Suprapubic skin (tissue), 4 donors: Measurements from ENCODE around the gene NEK11. TPM values are rescaled to one million over a fixed set of nuclear protein-coding genes. Genes with fewer than 3 reads are reported as not detected.

Experiments used
- DNase-seq, 2 donors: peaks; one replicate each; pipeline ENCODE4 v3.0.0-alpha.2; 2019; ENCODE audit warnings: low spot score in 2 of 2
- H3K27ac ChIP-seq: fragments of 200-600 bp; sonication (generic); one replicate; pipeline ENCODE4 v1.5.1; 2019
- H3K27me3 ChIP-seq: fragments of 200-600 bp; sonication (generic); one replicate; pipeline ENCODE4 v1.5.1; 2019
- H3K36me3 ChIP-seq: fragments of 200-600 bp; sonication (generic); one replicate; pipeline ENCODE4 v1.5.1; 2019
- H3K4me1 ChIP-seq: fragments of 200-600 bp; sonication (generic); one replicate; pipeline ENCODE4 v1.5.1; 2019
- H3K4me3 ChIP-seq: fragments of 200-600 bp; sonication (generic); one replicate; pipeline ENCODE4 v1.5.1; 2019; ENCODE audit warnings: mild to moderate bottlenecking
- H3K9me3 ChIP-seq: fragments of 200-600 bp; sonication (generic); one replicate; pipeline ENCODE4 v1.5.1; 2019
- EP300 ChIP-seq: sonication (generic); formaldehyde crosslinking; IDR thresholded peaks from one replicate; pipeline ENCODE4 v1.6.1; 2017; ENCODE audit warnings: antibody characterized with exemption
- POLR2A ChIP-seq, 2 donors: fragments of 450-650 bp; IDR thresholded peaks; one replicate each; pipeline ENCODE4 v1.6.1; 2017; ENCODE audit warnings: antibody characterized with exemption in 2 of 2, mild to moderate bottlenecking in 2 of 2, moderate library complexity in 2 of 2
- POLR2AphosphoS5 ChIP-seq, 3 donors: sonication (generic); formaldehyde crosslinking; IDR thresholded peaks; one replicate each; pipeline ENCODE4 v1.6.1; 2017; ENCODE audit warnings: antibody characterized with exemption in 3 of 3
- WGBS: methylation state at CpG from one replicate; pipeline ENCODE4 v1.1.5; 2018; 5-methylcytosine and 5-hydroxymethylcytosine counted together
- total RNA-seq, 4 donors: library from RNA; depleted of rRNA; stranded (reverse); fragments of >200 nt; gene quantifications; one replicate each; pipeline ENCODE4 v1.1.0, GENCODE V29; 2016
- TF ChIP-seq, protein P1 (sequence below), 2 donors: fragments of 200-600 bp in 1 of 2; fragments of 450-650 bp in 1 of 2; sonication (generic) in 1 of 2; IDR thresholded peaks; one replicate each; pipeline ENCODE4 v1.5.1; 2016 to 2019; ENCODE audit warnings: antibody characterized with exemption in 2 of 2, mild to moderate bottlenecking in 1 of 2, moderate library complexity in 1 of 2

The NEK11 gene
- total RNA-seq, 4 donors from 2014 or later = 4.2 to 11.0 (median 7.5) TPM

DNA sequence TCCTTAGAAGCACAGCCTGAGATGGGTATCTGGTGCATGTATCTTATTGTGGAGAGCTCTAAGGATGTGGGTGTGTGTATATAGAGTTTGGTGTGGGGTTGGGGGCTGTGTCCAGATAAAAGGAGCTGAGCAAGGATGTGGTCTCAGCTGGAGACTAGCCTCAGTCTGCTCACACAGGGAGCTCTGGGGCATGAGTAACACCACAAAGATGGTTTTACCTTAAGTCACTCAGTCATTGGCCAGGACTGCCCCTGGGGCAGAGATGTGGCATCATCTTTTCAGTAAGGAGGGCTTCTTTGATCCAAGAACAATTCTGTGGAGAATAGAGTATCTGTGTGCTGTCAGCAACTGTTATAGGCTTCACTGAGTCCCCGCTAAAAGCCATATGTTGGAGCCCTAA is 191.5 kb downstream of the NEK11 start:
- TF ChIP-seq, protein P1, sequence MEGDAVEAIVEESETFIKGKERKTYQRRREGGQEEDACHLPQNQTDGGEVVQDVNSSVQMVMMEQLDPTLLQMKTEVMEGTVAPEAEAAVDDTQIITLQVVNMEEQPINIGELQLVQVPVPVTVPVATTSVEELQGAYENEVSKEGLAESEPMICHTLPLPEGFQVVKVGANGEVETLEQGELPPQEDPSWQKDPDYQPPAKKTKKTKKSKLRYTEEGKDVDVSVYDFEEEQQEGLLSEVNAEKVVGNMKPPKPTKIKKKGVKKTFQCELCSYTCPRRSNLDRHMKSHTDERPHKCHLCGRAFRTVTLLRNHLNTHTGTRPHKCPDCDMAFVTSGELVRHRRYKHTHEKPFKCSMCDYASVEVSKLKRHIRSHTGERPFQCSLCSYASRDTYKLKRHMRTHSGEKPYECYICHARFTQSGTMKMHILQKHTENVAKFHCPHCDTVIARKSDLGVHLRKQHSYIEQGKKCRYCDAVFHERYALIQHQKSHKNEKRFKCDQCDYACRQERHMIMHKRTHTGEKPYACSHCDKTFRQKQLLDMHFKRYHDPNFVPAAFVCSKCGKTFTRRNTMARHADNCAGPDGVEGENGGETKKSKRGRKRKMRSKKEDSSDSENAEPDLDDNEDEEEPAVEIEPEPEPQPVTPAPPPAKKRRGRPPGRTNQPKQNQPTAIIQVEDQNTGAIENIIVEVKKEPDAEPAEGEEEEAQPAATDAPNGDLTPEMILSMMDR (IDR thresholded peaks at IDR 0.05) = no peak
- no peak for TF ChIP-seq POLR2A (IDR thresholded peaks at IDR 0.05)
- TF ChIP-seq POLR2AphosphoS5 (IDR thresholded peaks at IDR 0.05) = no peak
- no peak for TF ChIP-seq EP300
- H3K27me3 ChIP-seq = no peaks in the 10 kb centered on the region
- H3K36me3 ChIP-seq = no peaks in the 10 kb centered on the region
- no peak overlapping the region for H3K27ac ChIP-seq
- H3K4me3 ChIP-seq = no peak overlapping the region
- peaks cover 7% of the 10 kb centered on the region for H3K4me1 ChIP-seq
- no peaks in the 10 kb centered on the region for H3K9me3 ChIP-seq
- no peak for DNase-seq
- 100% methylated on average over 1 of the region's 1 CpG for WGBS

DNA sequence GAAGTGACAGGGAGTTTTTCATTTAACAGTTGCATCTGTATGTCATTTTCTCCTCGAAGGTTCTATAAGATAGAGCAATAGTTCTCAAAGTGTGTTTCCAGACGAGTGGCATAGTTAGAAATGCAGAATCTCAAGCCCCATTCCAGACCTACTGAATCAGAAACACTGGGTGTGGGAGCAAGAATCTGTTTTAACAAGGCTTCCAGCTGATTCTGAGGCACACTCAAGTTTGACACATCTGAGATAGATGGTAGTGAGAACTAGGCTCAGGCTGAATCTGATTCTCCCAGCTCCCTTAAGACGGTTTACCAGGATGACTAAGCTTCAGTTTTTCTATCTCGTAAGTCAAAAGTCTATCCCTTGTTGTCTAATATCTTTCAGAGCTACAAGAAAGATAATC is 195.1 kb downstream of the NEK11 start:
- H3K27ac ChIP-seq = no peak overlapping the region
- H3K4me3 ChIP-seq = no peak overlapping the region
- H3K36me3 ChIP-seq = no peaks in the 10 kb centered on the region
- TF ChIP-seq POLR2A (IDR thresholded peaks at IDR 0.05) = no peak
- TF ChIP-seq, protein P1 (IDR thresholded peaks at IDR 0.05) = no peak
- WGBS = 72% methylated on average over 4 of the region's 4 CpGs
- no peak for DNase-seq
- H3K27me3 ChIP-seq = no peaks in the 10 kb centered on the region
- H3K4me1 ChIP-seq = peaks cover 7% of the 10 kb centered on the region
- H3K9me3 ChIP-seq = no peaks in the 10 kb centered on the region

DNA sequence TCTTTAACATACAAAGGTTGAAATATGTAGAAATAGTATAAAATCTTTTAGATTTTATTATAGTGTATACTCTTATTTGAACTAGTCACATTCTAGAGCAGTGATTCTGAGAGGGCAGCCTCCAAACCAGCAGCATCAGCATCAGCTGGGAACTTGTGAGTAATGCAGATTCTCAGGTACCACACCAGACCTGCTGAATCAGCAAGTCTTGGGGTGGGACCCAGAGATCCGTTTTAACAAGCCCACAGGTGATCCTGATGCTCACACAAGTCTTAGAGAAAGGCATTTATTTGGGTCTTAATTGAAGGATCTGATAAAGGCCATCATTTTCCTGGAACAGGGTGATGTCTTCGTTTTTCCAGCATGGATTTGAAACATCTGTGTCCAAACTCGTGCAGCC is 195.9 kb downstream of the NEK11 start:
- H3K4me3 ChIP-seq = no peak overlapping the region
- no peak overlapping the region for H3K27ac ChIP-seq
- TF ChIP-seq EP300 (no peak), POLR2AphosphoS5 (IDR thresholded peaks at IDR 0.05) (no peak), POLR2A (IDR thresholded peaks at IDR 0.05) (no peak)
- TF ChIP-seq, protein P1 (IDR thresholded peaks at IDR 0.05) = no peak
- DNase-seq = no peak
- WGBS = 69% methylated on average over 3 of the region's 3 CpGs
- no peaks in the 10 kb centered on the region for H3K36me3 ChIP-seq
- no peaks in the 10 kb centered on the region for H3K27me3 ChIP-seq
- peaks cover 2% of the 10 kb centered on the region for H3K4me1 ChIP-seq
- H3K9me3 ChIP-seq = no peaks in the 10 kb centered on the region

DNA sequence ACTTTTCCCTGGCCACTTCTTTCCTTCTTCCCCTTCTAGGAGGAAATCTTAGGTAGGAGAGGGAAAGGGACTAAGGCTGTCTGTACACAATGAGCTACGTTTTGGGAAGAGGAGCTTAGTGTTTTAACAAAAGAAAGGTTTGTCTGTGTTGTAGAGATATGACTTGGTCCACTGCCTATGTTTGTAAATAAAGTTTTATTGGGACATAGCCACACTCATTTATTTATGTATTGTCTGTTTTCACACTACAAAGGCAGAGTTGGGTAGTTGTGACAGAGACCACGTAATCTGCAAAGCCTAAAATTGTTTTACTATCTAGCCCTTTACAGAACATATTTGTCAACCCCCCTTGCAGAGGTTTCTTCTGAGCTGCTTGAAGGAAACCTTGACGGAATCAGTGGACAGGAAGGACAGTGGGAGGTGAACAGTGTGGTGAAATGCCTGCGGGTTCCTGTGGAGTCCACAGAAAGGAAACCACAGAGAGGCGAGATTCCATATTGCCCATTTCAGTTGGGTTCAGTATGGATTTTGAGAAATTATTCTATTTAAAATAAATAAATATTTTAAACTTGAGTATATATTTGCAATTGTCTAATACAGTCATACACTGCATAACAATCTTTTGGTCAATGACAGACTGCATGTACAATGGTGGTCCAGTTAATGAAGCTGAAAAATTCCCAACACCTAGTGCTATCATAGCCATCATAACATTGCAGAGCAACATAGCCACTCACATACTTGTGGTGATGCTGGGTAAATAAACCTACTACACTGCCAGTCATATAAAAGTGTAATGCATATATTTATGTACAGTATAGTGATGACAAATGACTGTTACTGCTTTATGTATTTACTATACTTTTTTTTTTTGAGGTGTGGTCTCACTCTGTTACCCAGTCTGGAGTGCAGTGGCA is 197.0 kb downstream of the NEK11 start:
- H3K36me3 ChIP-seq = no peaks in the 10 kb centered on the region
- TF ChIP-seq EP300 = no peak
- no peak for TF ChIP-seq POLR2A (IDR thresholded peaks at IDR 0.05)
- TF ChIP-seq POLR2AphosphoS5 (IDR thresholded peaks at IDR 0.05) = no peak
- TF ChIP-seq, protein P1 (IDR thresholded peaks at IDR 0.05) = no peak
- H3K4me1 ChIP-seq = no peaks in the 10 kb centered on the region
- no peak overlapping the region for H3K4me3 ChIP-seq
- no peaks in the 10 kb centered on the region for H3K9me3 ChIP-seq
- no peak overlapping the region for H3K27ac ChIP-seq
- WGBS = 73% methylated on average over 5 of the region's 5 CpGs
- DNase-seq = no peak
- no peaks in the 10 kb centered on the region for H3K27me3 ChIP-seq

DNA sequence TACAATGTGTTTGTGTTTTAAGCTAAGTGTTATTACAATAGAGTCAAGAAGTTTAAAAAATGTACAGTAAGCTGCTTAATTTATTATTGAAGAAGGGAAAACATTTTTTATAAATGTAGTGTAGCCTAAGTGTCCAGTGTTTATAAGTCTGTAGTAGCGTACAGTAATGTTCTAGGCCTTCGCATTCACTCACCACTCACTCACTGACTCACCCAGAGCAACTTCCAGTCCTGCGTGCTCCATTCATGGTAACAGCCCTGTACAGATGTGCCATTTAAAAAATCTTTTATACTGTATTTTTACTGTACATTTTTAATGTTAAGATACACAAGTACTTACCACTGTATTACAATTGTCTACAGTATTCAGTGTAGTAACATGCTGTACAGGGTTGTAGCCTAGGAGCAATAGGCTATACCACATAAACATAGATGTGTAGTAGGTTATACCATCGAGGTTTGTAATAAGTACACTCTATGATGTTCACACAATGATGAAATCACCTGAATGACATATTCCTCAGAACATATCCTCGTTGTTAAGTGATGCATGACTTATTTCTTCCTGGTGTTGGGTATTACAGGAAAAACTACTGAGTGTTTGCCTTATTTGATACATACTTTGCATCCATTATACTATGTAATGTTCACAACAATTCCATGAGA is 198.3 kb downstream of the NEK11 start:
- H3K36me3 ChIP-seq = no peaks in the 10 kb centered on the region
- 91% methylated on average over 5 of the region's 5 CpGs for WGBS
- H3K4me1 ChIP-seq = no peaks in the 10 kb centered on the region
- no peaks in the 10 kb centered on the region for H3K9me3 ChIP-seq
- H3K27me3 ChIP-seq = no peaks in the 10 kb centered on the region
- TF ChIP-seq EP300 (no peak), POLR2AphosphoS5 (IDR thresholded peaks at IDR 0.05) (no peak)
- TF ChIP-seq, protein P1 (IDR thresholded peaks at IDR 0.05) = no peak
- H3K27ac ChIP-seq = no peak overlapping the region
- no peak for DNase-seq
- H3K4me3 ChIP-seq = no peak overlapping the region
